Measurements from ENCODE around the gene RB1.

DNA sequence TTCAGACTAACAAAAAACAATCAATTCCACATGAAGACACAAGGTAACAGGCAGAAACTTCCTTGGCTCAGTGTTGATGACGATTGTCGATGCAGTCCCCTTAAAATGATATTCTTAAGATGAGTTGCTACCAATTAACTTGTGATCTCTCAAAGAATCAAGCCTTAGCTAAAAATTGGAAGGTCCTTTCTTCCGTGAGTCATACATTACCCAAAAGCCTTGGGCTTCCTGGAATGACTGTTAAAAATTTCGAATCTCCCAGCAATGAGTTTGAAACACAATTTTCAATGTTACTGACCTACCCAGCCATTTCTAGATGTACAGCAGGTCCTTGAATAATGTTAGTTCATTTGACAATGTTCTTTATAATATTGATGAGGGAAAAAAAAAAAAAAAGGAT lies 28.0 kb upstream of the RB1 start:
- no peak for TF ChIP-seq EZH2 (IDR thresholded peaks at IDR 0.05; ENCODE audit: borderline replicate concordance, low read length)
- TF ChIP-seq, protein P1, sequence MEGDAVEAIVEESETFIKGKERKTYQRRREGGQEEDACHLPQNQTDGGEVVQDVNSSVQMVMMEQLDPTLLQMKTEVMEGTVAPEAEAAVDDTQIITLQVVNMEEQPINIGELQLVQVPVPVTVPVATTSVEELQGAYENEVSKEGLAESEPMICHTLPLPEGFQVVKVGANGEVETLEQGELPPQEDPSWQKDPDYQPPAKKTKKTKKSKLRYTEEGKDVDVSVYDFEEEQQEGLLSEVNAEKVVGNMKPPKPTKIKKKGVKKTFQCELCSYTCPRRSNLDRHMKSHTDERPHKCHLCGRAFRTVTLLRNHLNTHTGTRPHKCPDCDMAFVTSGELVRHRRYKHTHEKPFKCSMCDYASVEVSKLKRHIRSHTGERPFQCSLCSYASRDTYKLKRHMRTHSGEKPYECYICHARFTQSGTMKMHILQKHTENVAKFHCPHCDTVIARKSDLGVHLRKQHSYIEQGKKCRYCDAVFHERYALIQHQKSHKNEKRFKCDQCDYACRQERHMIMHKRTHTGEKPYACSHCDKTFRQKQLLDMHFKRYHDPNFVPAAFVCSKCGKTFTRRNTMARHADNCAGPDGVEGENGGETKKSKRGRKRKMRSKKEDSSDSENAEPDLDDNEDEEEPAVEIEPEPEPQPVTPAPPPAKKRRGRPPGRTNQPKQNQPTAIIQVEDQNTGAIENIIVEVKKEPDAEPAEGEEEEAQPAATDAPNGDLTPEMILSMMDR (IDR thresholded peaks at IDR 0.05; ENCODE audit: low read length), result no peak
